DND-41 (cell line): Measurements from ENCODE around the gene ABLIM3.

Experiments used
- CTCF ChIP-seq: IDR thresholded peaks from 2 replicates; pipeline ENCODE4 v1.5.1; 2012; ENCODE audit warnings: borderline replicate concordance, low read length, moderate library complexity, mild to moderate bottlenecking; ENCODE audit not compliant: poor library complexity, severe bottlenecking; ENCODE audit errors: extremely low read depth
- EZH2 ChIP-seq: IDR thresholded peaks from 3 replicates; pipeline ENCODE4 v1.6.1; 2012; ENCODE audit warnings: borderline replicate concordance, low read depth, mild to moderate bottlenecking, moderate library complexity, low read length, inconsistent platforms; ENCODE audit not compliant: severe bottlenecking

GRCh38 chr5:149210225-149210624, 68.9 kb downstream of the ABLIM3 start:
- TF ChIP-seq CTCF (no peak), EZH2 (no peak)
